ENCODE results near the gene HDHD5.

HDHD5 gene

GRCh38 chr22:17118342-17118741, 40.7 kb downstream of the HDHD5 start:
- no peak for DNase-seq

DNA sequence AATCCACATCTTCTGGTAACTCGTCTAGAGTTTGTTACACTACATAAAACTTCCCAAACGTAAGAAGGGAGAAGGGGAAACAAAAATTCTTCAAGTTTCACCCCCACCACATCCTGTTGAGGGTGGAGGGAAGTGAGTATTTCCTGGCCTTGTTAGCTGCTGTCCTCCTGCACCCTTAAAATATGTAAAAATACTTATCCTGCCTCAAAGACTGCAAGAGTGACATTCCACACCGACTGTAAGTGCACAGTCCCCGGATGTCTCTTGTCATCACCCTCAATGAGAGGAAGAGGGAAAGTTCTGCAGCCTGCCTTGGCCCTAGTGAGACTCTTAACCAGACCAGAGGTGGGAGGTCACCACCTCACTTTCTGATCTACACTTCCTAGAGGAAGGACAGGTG, 41.2 kb downstream of the HDHD5 start:
- DNase-seq = no peak

- no peak for DNase-seq
These were observed 41.7 kb downstream of the HDHD5 start for GRCh38 chr22:17117400-17117799.

DNA sequence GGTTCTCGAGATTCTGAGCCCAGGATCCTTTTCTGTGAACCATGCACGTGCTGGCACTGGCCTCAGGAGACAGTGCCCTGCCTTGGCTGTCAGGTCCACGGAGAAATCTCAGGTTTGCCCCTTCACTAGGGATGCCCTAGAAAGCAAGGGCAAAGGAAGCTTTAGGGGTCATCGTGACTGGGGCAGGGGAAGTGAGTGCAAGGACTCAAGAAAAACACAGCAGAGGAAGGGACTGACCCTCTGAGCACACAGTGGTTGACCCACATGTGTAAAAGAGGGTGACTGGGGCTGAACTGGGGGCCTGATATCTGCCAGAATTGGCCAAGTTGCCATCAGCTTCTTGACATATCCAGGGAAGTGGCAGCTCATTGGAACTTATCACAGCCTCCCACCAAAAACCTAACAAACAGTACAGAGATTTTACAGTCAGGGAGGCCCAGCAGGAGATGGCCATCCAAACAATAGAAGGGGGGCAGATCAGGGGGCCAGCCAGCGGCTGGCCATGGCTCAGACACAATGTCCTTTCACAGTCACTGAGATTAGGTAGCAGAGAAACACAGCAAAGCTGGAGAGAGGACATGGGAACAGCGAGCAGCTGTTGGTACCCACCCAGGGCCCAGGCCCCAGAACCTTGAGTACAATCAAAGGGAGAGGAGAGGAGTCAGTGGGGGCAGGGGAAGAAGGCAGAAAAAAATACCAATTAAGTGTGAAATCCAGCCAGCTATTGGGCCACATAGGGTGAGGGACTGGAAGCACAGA, 42.3 kb downstream of the HDHD5 start:
- DNase-seq = no peak

DNA sequence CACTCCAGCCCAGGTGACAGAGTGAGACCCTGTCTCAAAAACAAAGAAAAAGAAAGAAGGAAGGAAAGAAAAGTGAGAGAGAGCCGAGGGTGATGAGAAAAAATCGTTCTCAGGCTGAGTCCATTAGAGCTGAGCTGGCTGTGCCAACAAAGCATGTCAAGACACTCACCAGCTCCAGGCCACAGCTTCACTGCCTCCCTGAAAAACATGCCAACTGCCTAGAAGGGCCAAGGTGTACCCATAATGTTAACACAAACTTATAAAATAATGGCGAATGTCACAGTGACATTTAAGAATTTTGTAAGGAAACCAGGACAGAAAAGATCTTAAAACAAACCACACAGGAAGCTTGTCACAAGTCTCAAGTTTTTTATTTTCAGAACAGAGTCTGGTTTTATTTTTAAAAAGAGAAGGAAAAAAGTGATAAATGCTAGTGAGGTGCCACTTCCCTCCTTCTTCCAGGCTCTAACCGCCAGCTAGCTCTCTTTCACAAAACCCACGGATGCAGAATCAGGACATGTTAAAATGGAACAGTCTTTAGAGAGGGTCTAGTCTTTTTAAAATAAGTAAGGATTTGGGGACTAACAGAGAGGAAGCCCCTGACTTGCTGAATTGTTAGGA, 43.0 kb downstream of the HDHD5 start:
- DNase-seq = no peak

GRCh38 chr22:17115236-17115635, 43.8 kb downstream of the HDHD5 start:
- no peak for DNase-seq

GRCh38 chr22:17114898-17115235, 44.2 kb downstream of the HDHD5 start:
- no peak for DNase-seq

DNA sequence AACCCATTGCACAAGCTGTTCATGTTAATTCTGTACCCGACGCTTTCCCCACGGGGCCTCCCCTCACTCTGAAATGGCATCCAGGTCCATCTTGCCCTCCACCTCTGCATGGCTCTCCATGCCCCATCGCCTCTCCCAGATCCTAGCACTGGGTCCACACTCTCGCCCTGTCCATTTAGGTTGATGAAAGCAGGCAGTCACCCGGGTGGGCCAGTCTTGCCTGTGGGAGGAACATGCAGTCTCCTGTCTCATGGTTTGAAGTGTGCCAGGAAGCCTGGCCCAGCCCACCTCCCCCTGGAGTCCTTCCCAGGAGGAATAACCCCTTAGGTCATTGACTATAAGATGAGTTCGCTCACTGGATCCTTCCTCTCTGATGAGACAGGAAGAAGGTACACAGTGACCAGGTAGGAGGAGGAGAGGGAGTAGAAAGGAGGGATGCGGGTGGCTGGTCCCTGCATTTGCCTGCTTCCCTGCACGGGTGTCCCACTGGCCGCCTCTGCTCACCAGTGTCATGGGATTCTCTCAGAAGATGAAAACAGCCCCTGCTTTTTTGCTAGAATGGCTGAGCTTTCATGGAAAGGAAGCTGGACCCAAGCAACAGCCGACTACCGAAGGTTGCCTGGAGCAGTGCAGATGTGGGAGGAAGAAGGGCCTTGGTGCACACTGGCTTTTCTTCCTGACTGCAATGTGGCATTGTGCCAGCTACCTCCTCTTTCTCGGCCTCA, 44.7 kb downstream of the HDHD5 start:
- no peak for DNase-seq

DNA sequence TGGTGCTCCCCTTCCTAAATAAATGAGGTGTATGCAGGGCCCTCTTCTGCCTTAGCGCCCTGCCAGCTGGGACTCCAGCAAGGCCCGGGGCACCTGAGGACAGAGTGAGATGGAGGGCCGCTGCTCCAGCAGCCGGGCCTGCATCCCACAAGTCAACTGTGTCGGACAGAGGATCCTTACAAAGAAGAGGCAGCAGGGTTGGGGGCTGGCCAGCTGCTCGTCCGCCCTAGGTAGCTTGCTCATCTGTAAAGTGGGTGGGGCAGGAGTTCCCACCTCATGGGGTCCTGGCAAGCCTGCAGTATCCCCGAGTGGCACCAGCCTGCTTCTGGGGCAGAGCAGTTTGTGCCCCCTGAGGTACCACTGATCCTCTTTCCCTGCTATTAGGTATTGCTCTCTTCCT, 45.5 kb downstream of the HDHD5 start:
- DNase-seq = no peak

GRCh38 chr22:17112491-17113042, 46.5 kb downstream of the HDHD5 start:
- DNase-seq = no peak

DNA sequence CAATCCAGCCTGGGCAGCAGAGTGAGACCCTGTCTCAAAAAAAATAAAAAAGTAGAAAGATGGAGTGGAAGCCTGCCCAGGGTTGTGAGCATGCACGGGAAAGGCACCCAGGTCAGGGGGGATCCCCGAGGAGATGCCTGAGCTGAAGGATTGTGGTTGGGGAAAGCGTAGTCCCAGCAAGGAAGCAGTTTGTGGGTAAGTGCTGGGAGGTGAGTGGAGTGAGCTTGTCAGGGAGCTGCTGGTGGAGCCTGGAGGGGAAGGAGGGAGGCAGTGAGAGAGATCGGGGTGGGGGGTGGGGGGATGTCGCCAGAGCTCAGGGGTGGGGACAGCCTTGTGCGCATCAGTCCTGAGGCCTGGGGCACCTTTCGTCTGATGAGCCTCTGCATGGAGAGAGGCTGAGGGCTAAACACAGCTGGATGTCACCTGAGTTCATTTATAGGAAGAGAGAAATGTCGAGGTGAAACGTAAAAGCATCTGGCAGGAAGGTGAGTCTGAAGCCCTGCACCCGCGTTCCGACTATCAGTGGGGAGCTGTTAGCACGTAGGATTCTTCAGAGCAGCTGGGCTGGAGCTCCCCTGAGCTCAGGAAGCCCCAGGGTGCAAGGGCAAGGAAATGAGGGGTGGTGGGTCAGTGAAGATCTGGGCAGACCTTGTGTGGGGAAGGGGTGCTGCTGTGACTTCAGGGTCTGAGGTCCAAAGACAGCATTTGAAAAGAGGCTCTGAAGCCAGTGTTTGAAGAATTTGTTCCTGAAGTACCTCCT, 48.1 kb downstream of the HDHD5 start:
- no peak for DNase-seq

- DNase-seq = no peak
These were observed 49.1 kb downstream of the HDHD5 start for GRCh38 chr22:17109976-17110375.

DNA sequence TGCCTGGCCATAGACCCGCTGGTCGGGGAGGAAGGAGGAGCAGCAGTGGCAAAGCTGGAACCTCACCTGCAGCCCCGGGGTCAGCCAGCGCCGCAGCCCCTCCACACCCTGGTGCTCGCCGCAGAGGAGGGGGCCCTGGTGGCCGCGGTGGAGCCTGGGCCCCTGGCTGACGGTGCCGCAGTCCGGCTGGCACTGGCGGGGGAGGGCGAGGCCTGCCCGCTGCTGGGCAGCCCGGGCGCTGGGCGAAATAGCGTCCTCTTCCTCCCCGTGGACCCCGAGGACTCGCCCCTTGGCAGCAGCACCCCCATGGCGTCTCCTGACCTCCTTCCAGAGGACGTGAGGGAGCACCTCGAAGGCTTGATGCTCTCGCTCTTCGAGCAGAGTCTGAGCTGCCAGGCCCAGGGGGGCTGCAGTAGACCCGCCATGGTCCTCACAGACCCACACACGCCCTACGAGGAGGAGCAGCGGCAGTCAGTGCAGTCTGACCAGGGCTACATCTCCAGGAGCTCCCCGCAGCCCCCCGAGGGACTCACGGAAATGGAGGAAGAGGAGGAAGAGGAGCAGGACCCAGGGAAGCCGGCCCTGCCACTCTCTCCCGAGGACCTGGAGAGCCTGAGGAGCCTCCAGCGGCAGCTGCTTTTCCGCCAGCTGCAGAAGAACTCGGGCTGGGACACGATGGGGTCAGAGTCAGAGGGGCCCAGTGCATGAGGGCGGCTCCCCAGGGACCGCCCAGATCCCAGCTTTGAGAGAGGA, 49.8 kb downstream of the HDHD5 start:
- no peak for DNase-seq

DNA sequence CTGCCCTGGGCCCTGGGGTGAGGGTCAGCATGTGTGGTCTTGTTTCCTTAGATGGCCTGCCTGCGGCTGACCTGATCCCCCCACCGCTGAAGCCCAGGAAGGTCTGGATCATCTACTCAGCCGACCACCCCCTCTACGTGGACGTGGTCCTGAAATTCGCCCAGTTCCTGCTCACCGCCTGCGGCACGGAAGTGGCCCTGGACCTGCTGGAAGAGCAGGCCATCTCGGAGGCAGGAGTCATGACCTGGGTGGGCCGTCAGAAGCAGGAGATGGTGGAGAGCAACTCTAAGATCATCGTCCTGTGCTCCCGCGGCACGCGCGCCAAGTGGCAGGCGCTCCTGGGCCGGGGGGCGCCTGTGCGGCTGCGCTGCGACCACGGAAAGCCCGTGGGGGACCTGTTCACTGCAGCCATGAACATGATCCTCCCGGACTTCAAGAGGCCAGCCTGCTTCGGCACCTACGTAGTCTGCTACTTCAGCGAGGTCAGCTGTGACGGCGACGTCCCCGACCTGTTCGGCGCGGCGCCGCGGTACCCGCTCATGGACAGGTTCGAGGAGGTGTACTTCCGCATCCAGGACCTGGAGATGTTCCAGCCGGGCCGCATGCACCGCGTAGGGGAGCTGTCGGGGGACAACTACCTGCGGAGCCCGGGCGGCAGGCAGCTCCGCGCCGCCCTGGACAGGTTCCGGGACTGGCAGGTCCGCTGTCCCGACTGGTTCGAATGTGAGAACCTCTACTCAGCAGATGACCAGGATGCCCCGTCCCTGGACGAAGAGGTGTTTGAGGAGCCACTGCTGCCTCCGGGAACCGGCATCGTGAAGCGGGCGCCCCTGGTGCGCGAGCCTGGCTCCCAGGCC, 50.6 kb downstream of the HDHD5 start:
- DNase-seq = no peak

GRCh38 chr22:17107547-17107810, 51.6 kb downstream of the HDHD5 start:
- no peak for DNase-seq

DNA sequence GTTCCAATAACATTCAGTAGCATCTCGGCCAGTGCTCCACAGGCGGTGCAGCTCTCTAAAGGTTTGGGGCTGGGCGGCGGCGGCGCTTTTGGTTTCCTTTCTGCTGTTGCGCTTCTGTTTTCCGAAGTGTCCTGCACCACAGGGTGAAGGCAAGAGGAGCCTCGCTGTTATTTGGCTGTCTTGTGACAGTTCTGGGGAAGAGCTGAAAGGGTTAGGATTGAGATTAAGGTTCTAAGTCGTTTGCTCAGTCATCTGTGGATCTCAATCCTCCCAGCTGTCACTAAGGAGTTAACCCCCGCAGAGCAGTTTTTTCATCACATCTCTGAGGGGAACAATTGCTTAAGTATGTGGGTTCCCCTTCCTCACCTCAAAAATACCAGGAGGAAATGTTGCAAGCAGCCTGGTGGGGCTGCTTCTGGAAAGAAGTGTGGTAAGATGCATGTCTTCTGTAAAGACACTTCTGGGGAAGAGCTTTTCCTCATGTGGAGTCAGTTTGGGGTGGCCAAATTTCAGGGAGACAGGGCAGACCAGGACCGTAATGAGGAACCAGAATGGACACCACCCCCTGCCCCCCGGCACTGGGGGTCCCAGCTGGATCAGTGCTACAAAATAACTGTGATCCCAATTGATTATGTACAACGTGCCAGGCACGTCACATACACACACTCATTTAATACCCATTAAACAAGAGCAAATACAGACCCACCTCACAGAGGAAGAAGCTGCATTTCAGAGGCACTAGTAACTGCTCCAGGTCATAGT, 52.1 kb downstream of the HDHD5 start:
- DNase-seq = no peak

GRCh38 chr22:17106161-17106784, 52.8 kb downstream of the HDHD5 start:
- no peak for DNase-seq

DNA sequence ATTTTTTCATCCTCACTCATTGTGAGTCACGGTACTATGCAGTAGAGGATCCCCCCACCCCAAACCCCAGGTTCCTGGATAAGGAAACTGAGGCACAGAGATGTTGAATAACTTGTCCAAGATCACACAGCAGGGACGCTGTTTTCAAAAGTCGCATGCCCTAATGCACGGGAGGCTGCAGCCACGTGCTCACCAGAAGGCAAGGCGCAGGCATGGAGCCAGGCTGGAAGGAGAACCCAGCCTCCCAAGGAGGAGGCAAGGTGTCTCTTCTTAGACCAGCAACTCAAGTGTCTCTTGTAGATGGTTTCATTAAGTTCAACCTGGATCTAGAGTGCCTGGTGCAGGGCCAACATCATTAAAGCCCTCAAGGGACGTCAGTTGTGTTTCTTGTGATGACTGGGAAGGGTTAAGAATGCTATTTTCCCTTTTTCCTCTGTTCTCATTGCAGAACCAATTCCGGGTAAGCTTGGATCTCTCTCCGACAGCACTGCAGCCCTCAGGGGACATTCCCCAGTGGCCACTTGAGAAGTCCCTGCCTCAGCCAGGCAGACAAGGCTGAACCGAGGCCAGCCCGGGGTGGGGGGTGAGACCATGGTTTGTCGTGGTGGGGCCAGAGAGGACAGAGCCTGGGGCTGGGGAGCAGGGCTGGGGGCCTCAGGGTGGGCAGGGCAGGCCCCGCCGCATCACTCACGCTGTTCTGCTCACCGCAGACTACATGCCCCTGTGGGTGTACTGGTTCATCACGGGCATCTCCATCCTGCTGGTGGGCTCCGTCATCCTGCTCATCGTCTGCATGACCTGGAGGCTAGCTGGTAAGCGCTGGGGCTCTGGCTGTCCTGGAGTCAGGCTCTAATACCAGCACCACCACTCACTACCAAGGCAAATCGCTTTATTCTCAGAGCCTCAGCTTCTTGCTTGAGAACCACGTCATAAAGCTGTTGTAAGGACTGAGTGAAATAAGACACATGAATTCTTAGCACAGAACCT, 53.6 kb downstream of the HDHD5 start:
- no peak for DNase-seq

DNA sequence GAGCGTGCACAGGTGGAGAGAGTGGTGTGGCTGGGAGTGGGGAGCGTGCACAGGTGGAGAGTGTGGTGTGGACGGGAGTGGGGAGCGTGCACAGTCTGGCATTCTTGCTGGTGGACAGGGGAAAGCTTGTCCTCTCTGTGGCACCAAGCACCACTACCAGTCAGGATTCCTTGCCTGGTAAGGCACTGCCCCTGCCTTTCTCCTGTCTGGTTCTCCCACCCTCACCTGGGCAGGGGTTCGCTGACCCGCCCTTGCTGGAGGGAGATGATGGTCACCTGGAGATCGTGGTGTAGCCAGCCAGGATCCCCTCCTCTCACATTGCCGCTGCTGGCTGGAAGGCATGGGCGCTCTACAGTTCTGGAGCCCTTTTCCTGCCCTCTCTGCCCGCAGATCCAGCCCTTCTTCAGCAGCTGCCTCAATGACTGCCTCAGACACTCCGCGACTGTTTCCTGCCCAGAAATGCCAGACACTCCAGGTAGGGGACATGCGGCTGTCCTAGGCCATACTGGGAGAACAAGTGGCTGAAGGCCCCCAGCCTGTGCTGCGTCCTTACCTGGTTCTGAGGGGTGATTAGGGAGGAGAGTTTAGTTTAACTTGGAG, 54.6 kb downstream of the HDHD5 start:
- no peak for DNase-seq

Measured in stimulated activated CD8-positive, alpha-beta memory T cell treated with anti-CD3 and anti-CD28 coated beads, Interleukin-4, amount 100 ng/mL, for 48 hours (primary cell).